Stimulated activated CD4-positive, alpha-beta T cell treated with anti-CD3 and anti-CD28 coated beads, Interleukin-4, amount 100 ng/mL, for 1 hour (primary cell): ENCODE measurements around the gene MAP3K20.
"Not testable (repeated sequence)": the region's sequence is repeated elsewhere in the genome, so short reads cannot be mapped to it uniquely, and the experiment has no call there.

Experiments
- DNase-seq: peaks from one replicate; pipeline ENCODE4 v3.0.0-alpha.2; 2020

The MAP3K20 gene

DNA sequence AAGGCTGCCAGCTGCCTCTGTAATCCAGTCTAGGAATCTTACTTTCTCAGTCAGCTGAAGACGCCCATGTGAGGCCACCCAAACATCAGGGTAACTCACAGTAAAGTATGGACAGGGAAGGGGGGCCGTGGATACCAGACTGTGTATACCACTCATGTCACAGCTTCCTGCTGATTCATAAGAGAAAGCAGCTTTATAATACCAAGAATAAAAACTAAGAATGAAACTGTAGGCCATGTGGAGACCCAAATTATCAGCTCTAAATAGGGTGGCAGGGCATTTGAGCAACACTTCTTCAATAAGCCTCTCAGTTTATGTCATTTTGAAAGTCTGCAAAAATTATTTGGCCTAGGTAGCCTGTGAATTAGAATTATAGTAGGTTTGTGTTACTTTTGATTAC lies 164.0 kb downstream of the MAP3K20 start:
- no peak for DNase-seq

DNA sequence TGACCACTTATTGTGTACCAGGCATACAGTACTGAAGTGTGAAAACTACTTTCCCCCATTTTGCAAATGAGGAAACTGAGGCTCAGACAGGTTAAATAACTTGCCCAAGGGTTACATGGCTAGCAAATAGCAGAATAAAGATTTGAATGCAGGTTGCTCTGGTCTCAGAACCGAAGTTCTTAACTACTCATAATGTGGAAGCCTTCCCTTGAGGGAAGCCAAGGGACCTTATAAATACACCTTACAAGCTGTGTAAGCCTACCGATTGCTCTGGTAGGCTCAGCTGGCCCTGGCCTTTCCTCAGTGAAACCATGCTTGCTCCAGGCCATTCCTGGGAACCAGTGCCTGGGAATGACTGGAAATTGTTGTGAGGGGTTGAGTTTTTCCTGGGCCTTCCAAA lies 164.4 kb downstream of the MAP3K20 start:
- no peak for DNase-seq

GRCh38 chr2:173241643-173242042 lies 166.0 kb downstream of the MAP3K20 start:
- no peak for DNase-seq

GRCh38 chr2:173247156-173247555 lies 171.5 kb downstream of the MAP3K20 start:
- no peak for DNase-seq

GRCh38 chr2:173248381-173248780 lies 172.7 kb downstream of the MAP3K20 start:
- no peak for DNase-seq

DNA sequence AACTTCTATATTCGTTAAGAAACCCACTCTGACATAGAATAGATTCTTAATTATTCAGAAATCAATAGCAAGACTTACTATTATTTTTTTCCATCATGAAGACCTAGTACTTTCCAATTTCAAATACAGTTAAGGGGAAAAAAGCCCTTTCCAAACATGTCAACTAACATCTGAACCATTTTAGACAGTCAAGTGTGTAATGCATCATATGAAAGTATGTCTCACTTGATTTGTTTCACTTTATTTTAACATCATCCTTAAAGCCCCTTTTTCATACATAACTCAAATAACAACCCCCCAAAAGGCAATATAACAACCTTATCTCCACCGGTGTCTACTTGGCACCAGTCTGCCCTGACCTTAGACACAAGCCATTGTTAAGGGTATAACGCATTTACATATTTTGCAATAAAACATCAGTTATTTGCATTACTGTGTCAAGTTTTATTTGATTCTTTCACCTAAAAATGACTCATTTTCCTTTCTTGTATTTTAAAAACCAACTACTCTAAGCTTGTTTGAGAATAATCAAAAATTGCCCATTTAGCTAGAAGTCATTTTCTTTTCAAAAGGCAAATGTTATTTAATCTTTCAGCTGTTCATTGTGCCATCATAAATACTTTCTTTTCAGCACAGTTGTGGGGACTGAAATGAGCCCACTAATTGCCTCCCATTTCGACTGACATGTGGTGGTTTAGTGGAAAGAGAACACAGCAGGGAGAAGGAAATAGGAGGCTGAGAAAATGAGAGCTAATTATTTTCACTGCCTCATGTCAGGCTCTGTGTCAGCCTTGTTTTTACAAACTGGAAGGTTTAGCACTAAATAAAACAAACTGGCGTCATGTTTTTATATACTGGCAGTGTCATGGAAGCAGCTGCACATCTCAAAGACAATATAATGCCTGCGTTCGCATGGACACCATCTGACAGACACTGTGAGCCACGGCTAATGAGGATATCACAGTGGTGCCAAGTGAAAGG lies 174.3 kb downstream of the MAP3K20 start:
- no peak for DNase-seq

DNA sequence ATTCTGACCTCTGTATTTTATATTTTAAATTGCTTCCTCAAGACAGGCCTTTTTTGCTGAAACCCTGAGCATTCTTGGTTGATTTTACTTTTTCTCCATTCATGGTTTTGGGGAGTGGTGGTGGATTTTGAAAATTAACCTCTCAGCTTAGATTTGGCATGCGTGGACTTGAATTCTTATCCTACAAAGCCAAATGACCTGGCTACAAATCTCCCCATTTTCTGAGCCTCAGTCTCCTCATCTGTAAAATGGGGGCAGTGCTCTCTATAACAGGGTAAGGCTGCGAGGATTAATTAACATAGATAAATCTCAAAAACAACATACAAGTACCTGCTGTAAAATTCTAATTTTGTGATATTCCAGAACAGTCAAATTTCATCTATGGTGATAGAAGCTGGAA lies 175.6 kb downstream of the MAP3K20 start:
- DNase-seq, result no peak

- no peak for DNase-seq
Measured at GRCh38 chr2:173252581-173252980, 176.9 kb downstream of the MAP3K20 start.

DNA sequence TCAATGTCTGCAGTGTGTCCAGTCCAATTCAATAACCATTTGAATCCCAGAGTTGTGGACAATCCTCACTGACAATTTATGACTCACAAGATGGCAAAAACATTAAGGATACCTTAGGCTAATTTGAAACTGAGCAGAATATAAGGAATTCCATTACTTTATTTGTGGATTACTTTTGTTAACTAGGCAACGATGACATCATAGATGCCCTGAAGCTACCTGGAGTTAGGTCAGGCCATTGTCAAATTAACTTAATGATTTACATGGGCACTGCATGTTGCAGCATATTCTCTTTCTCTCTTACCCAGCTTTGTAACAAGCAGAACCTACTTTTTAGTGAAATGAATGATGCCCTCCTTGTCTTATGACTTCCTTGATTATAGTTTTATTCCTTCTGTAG lies 179.0 kb downstream of the MAP3K20 start:
- no peak for DNase-seq

- no peak for DNase-seq
Measured at GRCh38 chr2:173258701-173259100, 183.1 kb downstream of the MAP3K20 start.

- not testable (repeated sequence) for DNase-seq
Measured at GRCh38 chr2:173262356-173262755, 186.7 kb downstream of the MAP3K20 start.

- no peak for DNase-seq
Measured at GRCh38 chr2:173264151-173264550, 188.5 kb downstream of the MAP3K20 start.

GRCh38 chr2:173264603-173265366 lies 189.1 kb downstream of the MAP3K20 start:
- no peak for DNase-seq

DNA sequence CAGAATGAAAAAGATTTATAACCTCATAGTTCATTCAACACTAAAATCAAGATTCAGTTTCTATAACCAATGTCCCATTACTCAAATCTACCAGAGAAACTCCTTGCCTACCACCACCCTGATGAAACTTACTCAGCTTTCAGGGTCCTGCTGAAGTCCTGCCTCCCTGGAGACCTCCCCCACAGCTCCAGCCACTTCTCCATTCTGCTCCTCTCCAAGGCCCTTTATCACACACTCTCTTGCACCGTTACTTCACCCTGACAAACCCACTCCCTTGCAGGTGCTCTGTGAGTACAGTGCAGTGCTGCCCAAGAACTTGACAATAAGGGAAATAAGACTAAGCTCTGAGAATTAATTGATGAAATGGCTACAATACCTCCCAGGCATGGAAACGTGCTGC lies 195.5 kb downstream of the MAP3K20 start:
- DNase-seq, result no peak

GRCh38 chr2:173271825-173272224 lies 196.2 kb downstream of the MAP3K20 start:
- no peak for DNase-seq

- no peak for DNase-seq
Measured at GRCh38 chr2:173272849-173273248, 197.2 kb downstream of the MAP3K20 start.

- no peak for DNase-seq
Measured at GRCh38 chr2:173278794-173279526, 203.3 kb downstream of the MAP3K20 start.

GRCh38 chr2:173279527-173279868 lies 203.9 kb downstream of the MAP3K20 start:
- DNase-seq, result no peak

- DNase-seq, result no peak
Measured at GRCh38 chr2:173280853-173281252, 205.2 kb downstream of the MAP3K20 start.

- DNase-seq, result not testable (repeated sequence)
Measured at GRCh38 chr2:173281898-173282297, 206.3 kb downstream of the MAP3K20 start.

DNA sequence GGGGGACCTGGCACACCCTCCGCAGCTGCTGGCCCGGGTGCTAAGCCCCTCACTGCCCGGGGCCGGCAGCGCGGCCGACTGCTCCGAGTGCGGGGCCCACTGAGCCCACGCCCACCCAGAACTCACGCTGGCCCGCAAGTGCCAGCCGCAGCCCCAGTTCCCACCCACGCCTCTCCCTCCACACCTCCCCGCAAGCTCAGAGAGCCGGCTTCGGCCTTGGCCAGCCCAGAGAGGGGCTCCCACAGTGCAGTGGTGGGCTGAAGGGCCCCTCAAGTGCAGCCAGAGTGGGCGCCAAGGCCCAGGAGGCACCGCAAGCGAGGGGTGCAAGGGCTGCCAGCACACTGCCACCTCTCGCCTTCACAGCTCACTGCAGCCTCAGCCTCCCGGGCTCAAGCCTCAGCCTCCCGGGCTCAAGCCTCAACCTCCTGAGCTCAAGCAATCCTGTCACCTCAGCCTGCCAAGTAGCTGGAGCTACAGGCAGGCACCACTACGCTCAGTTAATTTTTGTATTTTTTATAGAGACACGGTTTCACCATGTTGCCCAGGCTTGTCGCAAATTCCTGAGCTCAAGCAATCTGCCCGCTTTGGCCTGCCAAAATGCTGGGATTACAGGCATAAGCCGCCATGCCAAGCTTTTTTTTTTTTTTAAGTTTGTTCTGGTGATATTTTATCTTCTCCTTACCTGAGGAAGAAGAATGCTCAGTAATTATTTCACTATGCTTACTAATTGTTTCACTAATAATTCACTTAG lies 207.3 kb downstream of the MAP3K20 start:
- no peak for DNase-seq

- DNase-seq, result no peak
Measured at GRCh38 chr2:173286153-173286809, 210.6 kb downstream of the MAP3K20 start.
